Mucosa of descending colon (tissue), 3 donors: Measurements from ENCODE around the gene DCLK3. TPM values are rescaled to one million over a fixed set of nuclear protein-coding genes. Genes with fewer than 3 reads are reported as not detected.

Experiments used
- ATAC-seq: fragments of 200-7000 bp; cut with Tn5 transposase; one replicate; pipeline ENCODE4 v1.9.1; 2020; ENCODE audit warnings: mild to moderate bottlenecking, moderate library complexity
- DNase-seq, 3 donors: peaks; one replicate each; pipeline ENCODE4 v3.0.0-alpha.2; 2020
- H3K36me3 ChIP-seq: fragments of 200-600 bp; one replicate; pipeline ENCODE4 v1.8.0; 2021; ENCODE audit warnings: low read depth, mild to moderate bottlenecking
- H3K4me1 ChIP-seq: fragments of 200-600 bp; one replicate; pipeline ENCODE4 v1.8.0; 2021; ENCODE audit warnings: low read depth, mild to moderate bottlenecking
- H3K4me3 ChIP-seq: fragments of 200-600 bp; one replicate; pipeline ENCODE4 v1.8.0; 2021; ENCODE audit warnings: mild to moderate bottlenecking
- H3K9me3 ChIP-seq: fragments of 200-600 bp; one replicate; pipeline ENCODE4 v1.8.0; 2021; ENCODE audit warnings: mild to moderate bottlenecking
- CTCF ChIP-seq: fragments of 200-600 bp; IDR thresholded peaks from one replicate; pipeline ENCODE4 v1.8.0; 2022; ENCODE audit warnings: antibody characterized with exemption, mild to moderate bottlenecking
- intact Hi-C, 2 donors: fragments of 100-400 bp; cut with DNase I in 1 of 2; cut with micrococcal nuclease in 1 of 2; formaldehyde crosslinking; loops; one replicate each; pipeline versions ENCODE4 v1.11.0 to v1.11.1; 2022; cut with DNase I, micrococcal nuclease
- total RNA-seq, 3 donors: library from RNA; stranded (reverse); fragmentation: NEBNext Ultra II Directional in 2 of 3; extraction: Animal tissue kit (Norgen Biotek cat#: 25700) in 2 of 3; gene quantifications; one replicate each; pipeline versions ENCODE4 v1.2.1 to v1.2.4, GENCODE V29; 2021 to 2023
- donor health status: DM: no; HTN: no; CAD: no; lungs with moderate emphysema.
- donor health status: DM: no; HTN: no; CAD: no.
- donor health status: DM: no; HTN: yes; CAD: no.

Gene DCLK3
- total RNA-seq, 3 donors from 2014 or later: 0.06 to 0.19 TPM; not detected in 1

- intact Hi-C loops: no loop called here
- no peaks in the 10 kb centered on the region for H3K4me1 ChIP-seq
- ATAC-seq (no peak), DNase-seq (no peak)
- peaks cover 4% of the 10 kb centered on the region for H3K9me3 ChIP-seq
- no peak overlapping the region for H3K4me3 ChIP-seq
- no peaks in the 10 kb centered on the region for H3K36me3 ChIP-seq
- TF ChIP-seq CTCF: no peak
Observed at GRCh38 chr3:36803091-36803791, 38.9 kb upstream of the DCLK3 start.

- Histone ChIP-seq H3K4me1 (no peaks in the 10 kb centered on the region), H3K9me3 (peaks cover 4% of the 10 kb centered on the region), H3K4me3 (no peak overlapping the region), H3K36me3 (no peaks in the 10 kb centered on the region)
- no peak for TF ChIP-seq CTCF
- ATAC-seq (no peak), DNase-seq (no peak)
- intact Hi-C loops: no loop called here
Observed at GRCh38 chr3:36800533-36801116, 36.3 kb upstream of the DCLK3 start.

- intact Hi-C loops: no loop called here
- H3K4me3 ChIP-seq: no peak overlapping the region
- H3K9me3 ChIP-seq: peaks cover 2% of the 10 kb centered on the region
- H3K4me1 ChIP-seq: no peaks in the 10 kb centered on the region
- DNase-seq (no peak), ATAC-seq (no peak)
- no peak for TF ChIP-seq CTCF
- no peaks in the 10 kb centered on the region for H3K36me3 ChIP-seq
Observed at GRCh38 chr3:36796881-36797280, 32.5 kb upstream of the DCLK3 start.

GRCh38 chr3:36796161-36796560 is 31.8 kb upstream of the DCLK3 start:
- no peak for ATAC-seq
- Histone ChIP-seq H3K9me3 (peaks cover 2% of the 10 kb centered on the region), H3K4me1 (no peaks in the 10 kb centered on the region), H3K36me3 (no peaks in the 10 kb centered on the region), H3K4me3 (no peak overlapping the region)
- no peak for TF ChIP-seq CTCF
- no peak for DNase-seq
- intact Hi-C loops: no loop called here

- DNase-seq (no peak), ATAC-seq (no peak)
- Histone ChIP-seq H3K4me3 (no peak overlapping the region), H3K9me3 (peaks cover 2% of the 10 kb centered on the region), H3K36me3 (no peaks in the 10 kb centered on the region), H3K4me1 (no peaks in the 10 kb centered on the region)
- intact Hi-C loops: no loop called here
- TF ChIP-seq CTCF: no peak
Observed at GRCh38 chr3:36795622-36796021, 31.3 kb upstream of the DCLK3 start.
